Uterus (tissue), 4 donors: ENCODE measurements around the gene POU2AF2. TPM values are rescaled to one million over a fixed set of nuclear protein-coding genes. Genes with fewer than 3 reads are reported as not detected.

Experiments used
- DNase-seq, 2 donors: peaks; one replicate each; pipeline ENCODE4 v3.0.0-alpha.2; 2019 to 2020
- H3K27ac ChIP-seq, 2 donors: fragments of 200-600 bp; sonication (generic); 1 replicate in 1 of 2; 2 replicates in 1 of 2; pipeline ENCODE4 v1.5.1; 2016 to 2018
- H3K27me3 ChIP-seq, 2 donors: fragments of 200-600 bp; sonication (generic); one replicate each; pipeline ENCODE4 v1.5.1; 2018 to 2019; ENCODE audit warnings: control low read depth in 1 of 2
- H3K36me3 ChIP-seq, 2 donors: fragments of 200-600 bp; sonication (generic); one replicate each; pipeline ENCODE4 v1.5.1; 2019; ENCODE audit warnings: control low read depth in 1 of 2
- H3K4me1 ChIP-seq, 2 donors: fragments of 200-600 bp; sonication (generic); one replicate each; pipeline ENCODE4 v1.5.1; 2018 to 2019; ENCODE audit warnings: control low read depth in 1 of 2
- H3K4me3 ChIP-seq, 2 donors: fragments of 200-600 bp; sonication (generic); 1 replicate in 1 of 2; 2 replicates in 1 of 2; pipeline ENCODE4 v1.5.1; 2018 to 2019; ENCODE audit warnings: mild to moderate bottlenecking in 1 of 2
- H3K9me3 ChIP-seq, 2 donors: fragments of 200-600 bp; sonication (generic); one replicate each; pipeline ENCODE4 v1.5.1; 2019; ENCODE audit warnings: control low read depth in 1 of 2
- CTCF ChIP-seq, 4 experiments: fragments of 200-600 bp in 2 of 4; fragments of 450-650 bp in 2 of 4; sonication (generic) in 2 of 4; IDR thresholded peaks; one replicate each; pipeline ENCODE4 v1.5.1; 2016 to 2019; ENCODE audit warnings: antibody characterized with exemption in 4 of 4, mild to moderate bottlenecking in 2 of 4, moderate library complexity in 1 of 4
- POLR2A ChIP-seq, 2 donors: fragments of 450-650 bp; IDR thresholded peaks; one replicate each; pipeline ENCODE4 v1.6.1; 2016; ENCODE audit warnings: antibody characterized with exemption in 2 of 2, mild to moderate bottlenecking in 1 of 2, moderate library complexity in 1 of 2
- intact Hi-C: fragments of 100-400 bp; cut with DNase I; formaldehyde crosslinking; loops from one replicate; pipeline ENCODE4 v1.15.1; 2023; ENCODE audit warnings: low total_unique reads
- total RNA-seq, 4 donors: library from RNA; depleted of rRNA in 3 of 4; stranded (reverse); fragments of >200 nt in 3 of 4; gene quantifications; one replicate each; pipeline versions ENCODE4 v1.1.0 to v1.2.4, GENCODE V29; 2014 to 2023
- donor health status: DM: yes; HTN: yes; CAD: no.

POU2AF2 gene
- total RNA-seq, 4 donors from 2014 or later, result not detected

- Histone ChIP-seq H3K4me1 (no peaks in the 10 kb centered on the region), H3K36me3 (no peaks in the 10 kb centered on the region), H3K27me3 (no peaks in the 10 kb centered on the region), H3K4me3 (no peak overlapping the region), H3K9me3 (no peaks in the 10 kb centered on the region), H3K27ac (no peak overlapping the region)
- intact Hi-C loops, result loop anchor here (10.0 kb wide), 1 partner anchor 773 kb away; no protein-coding TSS in a partner anchor
- TF ChIP-seq CTCF (IDR thresholded peaks at IDR 0.05) (no peak), POLR2A (IDR thresholded peaks at IDR 0.05) (no peak)
- DNase-seq, result no peak
Measured at GRCh38 chr11:111237926-111238325, 7.6 kb upstream of the POU2AF2 start.

- TF ChIP-seq POLR2A (IDR thresholded peaks at IDR 0.05), result no peak
- TF ChIP-seq CTCF (IDR thresholded peaks at IDR 0.05), result no peak
- Histone ChIP-seq H3K4me1 (no peaks in the 10 kb centered on the region), H3K9me3 (no peaks in the 10 kb centered on the region), H3K4me3 (no peak overlapping the region), H3K27me3 (peaks cover 0 to 2% of the 10 kb centered on the region in 2 donors), H3K36me3 (no peaks in the 10 kb centered on the region), H3K27ac (no peak overlapping the region)
- intact Hi-C loops, result no loop called here
- DNase-seq, result no peak
Measured at GRCh38 chr11:111246956-111247355, 1.4 kb downstream of the POU2AF2 start.

- no peak for TF ChIP-seq CTCF (IDR thresholded peaks at IDR 0.05)
- TF ChIP-seq POLR2A (IDR thresholded peaks at IDR 0.05), result no peak
- Histone ChIP-seq H3K27me3 (peaks cover 0 to 2% of the 10 kb centered on the region in 2 donors), H3K9me3 (no peaks in the 10 kb centered on the region), H3K27ac (no peak overlapping the region), H3K4me1 (no peaks in the 10 kb centered on the region), H3K36me3 (no peaks in the 10 kb centered on the region), H3K4me3 (no peak overlapping the region)
- DNase-seq, result no peak
- intact Hi-C loops, result no loop called here
Measured at GRCh38 chr11:111250936-111251335, 5.4 kb downstream of the POU2AF2 start.

- TF ChIP-seq CTCF (IDR thresholded peaks at IDR 0.05) (no peak), POLR2A (IDR thresholded peaks at IDR 0.05) (no peak)
- Histone ChIP-seq H3K4me1 (no peaks in the 10 kb centered on the region), H3K4me3 (no peak overlapping the region), H3K9me3 (no peaks in the 10 kb centered on the region), H3K27me3 (peaks cover 0 to 2% of the 10 kb centered on the region in 2 donors), H3K36me3 (no peaks in the 10 kb centered on the region), H3K27ac (no peak overlapping the region)
- no peak for DNase-seq
- intact Hi-C loops, result no loop called here
Measured at GRCh38 chr11:111253131-111253530, 7.6 kb downstream of the POU2AF2 start.

GRCh38 chr11:111253630-111254029 lies 8.1 kb downstream of the POU2AF2 start:
- Histone ChIP-seq H3K4me1 (no peaks in the 10 kb centered on the region), H3K27ac (no peak overlapping the region), H3K9me3 (no peaks in the 10 kb centered on the region), H3K4me3 (no peak overlapping the region), H3K36me3 (no peaks in the 10 kb centered on the region), H3K27me3 (peaks cover 0 to 2% of the 10 kb centered on the region in 2 donors)
- no peak for DNase-seq
- TF ChIP-seq POLR2A (IDR thresholded peaks at IDR 0.05), result no peak
- TF ChIP-seq CTCF (IDR thresholded peaks at IDR 0.05), result no peak
- intact Hi-C loops, result no loop called here
